Fibroblast of skin of right quadriceps (primary cell): ENCODE data around the gene RANBP3.
"Not testable (repeated sequence)": the region's sequence is repeated elsewhere in the genome, so short reads cannot be mapped to it uniquely, and the experiment has no call there.

Experiments
- DNase-seq: peaks from one replicate; pipeline ENCODE4 v3.0.0-alpha.2; 2013

The RANBP3 gene

GRCh38 chr19:5896365-5897076 is 81.4 kb downstream of the RANBP3 start:
- DNase-seq, result no peak

DNA sequence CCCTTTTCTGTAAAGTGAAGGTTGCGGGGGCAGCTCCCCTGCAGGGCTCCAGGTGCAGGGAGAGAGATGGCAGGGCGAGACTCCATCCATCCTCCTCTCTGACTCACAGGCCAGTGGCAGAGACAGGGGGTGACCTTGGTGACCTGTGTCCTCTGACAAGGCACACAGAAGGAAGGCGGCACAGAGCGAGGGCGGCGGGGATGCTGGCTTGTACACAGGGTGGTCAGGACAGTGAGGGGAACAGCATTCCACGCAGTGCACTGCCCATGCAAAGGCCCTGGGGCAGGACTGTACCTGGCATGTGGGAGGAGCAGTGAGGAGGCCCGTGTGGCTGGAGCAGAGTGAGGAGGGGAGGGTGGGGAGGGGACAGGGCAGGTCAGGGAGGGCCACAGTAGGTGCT is 82.0 kb downstream of the RANBP3 start:
- no peak for DNase-seq

GRCh38 chr19:5895409-5895808 is 82.5 kb downstream of the RANBP3 start:
- no peak for DNase-seq

GRCh38 chr19:5894704-5895349 is 83.1 kb downstream of the RANBP3 start:
- DNase-seq, result no peak

DNA sequence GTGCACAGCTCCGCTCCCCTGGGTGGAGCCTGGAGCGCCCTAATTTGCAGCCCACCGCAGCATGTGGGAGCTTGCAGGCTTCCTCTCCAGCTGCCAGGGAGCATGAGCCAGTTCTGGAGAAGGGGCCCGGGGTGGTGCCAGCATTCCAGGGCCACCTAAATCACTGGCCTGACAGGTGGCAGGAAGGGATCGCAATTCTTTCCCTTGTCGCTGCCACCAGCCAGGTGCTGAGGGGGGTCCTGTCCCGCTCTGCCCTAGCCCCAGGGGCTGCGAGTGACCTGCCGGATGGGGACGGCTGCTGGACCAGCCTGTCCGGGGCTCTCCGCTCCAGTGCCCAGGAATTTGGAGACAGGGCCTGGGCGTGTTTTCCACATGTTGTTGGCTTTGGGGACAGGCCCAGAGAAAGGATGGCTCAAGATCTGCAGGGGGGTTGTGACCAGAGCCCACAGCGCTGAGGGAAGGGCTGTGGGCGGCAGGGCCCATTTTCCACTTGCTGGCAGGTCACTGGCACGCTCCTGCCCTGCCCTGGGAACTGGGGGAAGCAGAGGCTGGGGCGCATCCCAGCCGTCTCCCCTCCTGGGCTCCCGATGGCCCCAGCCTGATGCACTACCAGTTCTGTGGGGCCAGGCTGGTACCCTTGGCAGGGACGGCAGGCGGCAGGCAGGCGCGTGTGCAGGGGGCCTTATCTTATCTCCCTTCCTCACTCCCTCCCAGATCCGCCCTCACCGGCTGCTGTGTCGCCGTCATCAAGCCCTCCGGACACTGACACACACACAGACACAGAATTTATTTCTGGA is 83.8 kb downstream of the RANBP3 start:
- DNase-seq, result no peak

- no peak for DNase-seq
These were observed 84.5 kb downstream of the RANBP3 start for GRCh38 chr19:5893296-5893903.

GRCh38 chr19:5892772-5893275 is 85.1 kb downstream of the RANBP3 start:
- no peak for DNase-seq

GRCh38 chr19:5891938-5892771 is 85.8 kb downstream of the RANBP3 start:
- DNase-seq, result peak; percentile 28

- DNase-seq, result no peak
These were observed 86.4 kb downstream of the RANBP3 start for GRCh38 chr19:5891572-5891937.

DNA sequence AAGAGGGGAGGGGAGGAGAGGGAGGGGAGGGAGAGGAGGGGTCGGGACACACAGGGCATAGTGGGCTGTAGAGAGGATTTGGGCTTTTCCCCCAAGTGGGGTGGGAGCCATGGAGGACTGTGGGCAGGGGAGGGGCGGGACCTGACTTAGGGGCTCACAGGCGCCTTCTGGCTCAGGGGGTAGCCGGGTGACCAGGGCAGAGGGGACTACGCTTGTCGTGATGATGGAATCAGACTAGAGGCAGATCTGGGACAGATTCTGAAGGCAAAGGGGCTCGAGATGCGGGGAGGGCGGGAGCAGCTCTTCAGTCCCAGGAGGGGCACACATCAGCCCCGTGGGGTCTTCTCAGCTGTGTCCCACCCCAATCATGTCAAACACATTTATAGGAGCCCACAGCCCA is 87.8 kb downstream of the RANBP3 start:
- no peak for DNase-seq

DNA sequence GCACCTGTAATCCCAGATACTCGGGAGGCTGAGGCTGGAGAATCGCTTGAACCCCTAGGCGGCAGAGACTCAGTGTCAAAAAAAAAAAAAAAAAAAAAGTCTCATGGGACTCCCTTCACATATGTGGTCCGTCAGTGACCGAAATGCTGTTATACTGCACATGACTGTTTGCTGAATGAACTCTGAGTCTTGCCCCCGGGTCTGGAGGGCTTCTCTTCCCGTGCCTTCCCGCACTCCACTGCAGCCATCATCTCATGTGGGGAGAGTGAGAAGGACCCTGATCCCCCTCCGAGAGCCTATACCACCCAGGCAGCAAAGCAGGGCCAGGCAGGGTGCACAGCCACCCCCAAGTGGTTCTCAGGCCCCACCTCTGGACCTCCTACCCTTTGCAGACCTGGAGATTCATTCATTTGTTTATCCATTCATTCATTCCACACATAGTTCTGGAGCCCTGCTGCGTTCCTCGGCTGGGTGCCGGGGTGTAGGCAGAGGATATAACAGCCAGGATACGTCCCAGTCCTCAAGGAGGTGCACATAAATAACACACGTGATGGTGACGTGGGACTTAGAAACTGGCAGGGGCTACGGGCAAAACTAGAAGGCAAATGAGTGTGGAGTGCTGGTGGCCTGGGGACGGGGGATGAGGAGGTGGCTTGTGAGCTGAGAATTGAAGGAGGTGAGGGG is 88.5 kb downstream of the RANBP3 start:
- DNase-seq, result no peak

DNA sequence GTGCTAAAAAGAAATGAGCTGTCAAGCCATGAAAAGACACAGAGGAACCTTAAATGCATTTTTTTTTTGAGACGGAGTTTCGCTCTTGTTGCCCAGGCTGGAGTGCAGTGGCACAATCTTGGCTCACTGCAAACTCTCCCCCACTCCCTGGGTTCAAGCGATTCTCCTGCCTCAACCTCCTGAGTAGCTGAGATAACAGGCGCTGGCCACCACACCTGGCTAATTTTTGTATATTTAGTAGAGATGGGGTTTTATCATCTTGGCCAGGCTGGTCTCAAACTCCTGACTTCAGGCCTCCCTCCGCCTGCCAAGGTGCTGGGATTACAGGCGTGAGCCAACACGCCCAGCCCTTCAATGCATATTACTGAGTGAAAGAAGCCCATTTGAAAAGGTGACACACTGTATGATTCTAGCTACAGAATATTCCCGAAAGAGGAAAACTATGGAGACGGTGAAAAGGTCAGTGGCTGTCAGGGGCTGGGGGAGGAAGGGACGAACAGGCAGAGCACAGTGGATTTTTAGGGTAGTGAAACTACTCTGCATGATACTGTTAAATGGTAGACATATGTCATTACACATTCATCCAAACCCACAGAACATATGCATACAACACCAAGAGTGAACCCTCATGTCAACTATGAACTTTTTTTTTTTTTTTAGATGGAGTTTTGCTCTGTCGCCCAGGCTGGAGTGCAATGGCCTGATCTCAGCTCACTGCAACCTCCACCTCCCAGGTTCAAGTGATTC is 93.7 kb downstream of the RANBP3 start:
- DNase-seq, result not testable (repeated sequence)

GRCh38 chr19:5883157-5883873 is 94.6 kb downstream of the RANBP3 start:
- DNase-seq, result not testable (repeated sequence)

GRCh38 chr19:5882421-5882968 is 95.4 kb downstream of the RANBP3 start:
- no peak for DNase-seq

- DNase-seq, result no peak
These were observed 96.2 kb downstream of the RANBP3 start for GRCh38 chr19:5881543-5882299.

DNA sequence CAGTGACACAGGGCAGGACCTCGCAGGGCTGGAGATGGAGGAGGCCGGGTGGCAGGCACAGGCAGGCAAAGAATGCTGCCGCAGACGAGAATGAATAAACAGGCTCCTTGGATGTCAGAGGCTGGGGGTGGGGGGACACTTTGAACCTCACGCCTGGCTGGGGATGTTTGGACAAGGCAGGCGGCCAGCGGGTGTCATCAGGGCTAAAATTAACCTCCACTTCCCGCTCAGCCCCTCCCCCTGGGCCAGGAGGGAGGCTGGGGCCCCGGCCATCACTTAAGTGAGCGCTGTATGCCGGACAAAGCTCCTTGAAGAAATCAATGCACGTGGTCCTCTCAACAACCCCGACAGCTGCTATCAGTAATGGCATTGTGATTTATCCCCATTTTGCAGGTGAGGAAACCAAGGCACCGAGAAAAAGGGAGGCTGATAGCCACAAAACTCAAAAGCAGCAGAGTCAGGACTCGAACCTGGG is 97.3 kb downstream of the RANBP3 start:
- DNase-seq, result peak; percentile 69

DNA sequence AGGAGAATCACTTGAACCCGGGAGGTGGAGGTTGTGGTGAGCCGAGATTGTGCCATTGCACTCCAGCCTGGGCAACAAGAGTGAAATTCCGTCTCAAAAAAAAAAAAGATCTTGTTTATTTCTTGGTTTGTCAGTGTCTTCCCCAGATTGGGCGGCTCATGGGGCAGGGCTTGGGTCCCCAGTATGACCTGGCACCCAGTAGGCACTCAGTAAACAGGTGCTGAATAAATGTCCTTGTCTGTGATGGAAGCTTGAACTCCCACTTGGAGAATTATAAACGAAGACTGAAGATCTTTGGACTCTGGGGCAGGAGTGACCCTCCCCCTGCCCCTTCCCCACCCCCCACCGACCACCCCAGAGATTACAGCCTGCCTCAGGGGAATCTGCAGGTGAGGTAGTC is 97.7 kb downstream of the RANBP3 start:
- no peak for DNase-seq

DNA sequence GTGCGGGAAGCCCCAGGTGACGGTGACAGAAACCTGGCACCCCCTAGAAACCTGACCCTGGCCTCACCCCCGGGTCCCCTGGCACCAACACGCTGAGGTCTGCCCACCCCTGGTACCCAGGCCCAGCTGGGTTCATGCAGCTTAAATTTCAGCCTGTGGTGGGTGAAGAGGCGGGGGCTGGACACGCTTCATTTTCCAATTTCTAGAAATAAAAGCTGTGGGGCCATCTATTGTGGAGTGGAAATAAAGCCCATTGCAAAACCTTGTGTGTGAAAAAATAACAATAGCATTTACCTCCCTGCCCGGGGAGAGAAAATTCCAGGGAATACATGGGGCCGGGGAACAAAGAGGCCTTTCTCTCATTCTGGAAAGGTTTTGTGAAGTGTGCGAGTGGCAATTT is 100.1 kb downstream of the RANBP3 start:
- no peak for DNase-seq

DNA sequence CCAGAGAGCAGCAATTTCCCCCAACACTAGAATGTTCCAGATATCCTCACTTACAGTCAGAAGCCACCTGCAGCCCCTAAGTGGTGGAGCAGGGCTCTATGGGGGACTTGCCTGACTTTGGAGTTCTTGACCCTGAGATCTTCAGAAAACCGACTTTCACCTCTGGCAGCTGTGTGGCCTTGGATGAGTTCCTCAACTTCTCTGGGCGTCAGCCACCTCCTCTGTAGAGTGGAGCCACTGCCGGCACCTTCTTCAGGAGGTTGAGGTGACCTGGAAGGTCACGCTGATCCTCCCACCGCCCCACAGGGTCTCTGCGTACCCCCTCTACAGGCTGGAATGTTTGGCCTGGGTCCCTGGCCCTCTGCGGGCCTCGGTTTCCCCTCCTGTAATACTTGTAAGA is 100.5 kb downstream of the RANBP3 start:
- DNase-seq, result no peak
